HG03575 (cell line): Measurements from ENCODE around the gene TNRC18.
"Not testable (repeated sequence)": the region's sequence is repeated elsewhere in the genome, so short reads cannot be mapped to it uniquely, and the experiment has no call there.

ENCODE experiments used
- ATAC-seq: cut with Tn5 transposase; IDR thresholded peaks from one replicate; pipeline ENCODE4 v1.9.1; 2021; ENCODE audit not compliant: unreplicated experiment, insufficient number of reproducible peaks, low FRiP score; ENCODE audit errors: extremely low read depth

TNRC18 gene

GRCh38 chr7:5384618-5385017 is 39.0 kb downstream of the TNRC18 start:
- no peak for ATAC-seq

DNA sequence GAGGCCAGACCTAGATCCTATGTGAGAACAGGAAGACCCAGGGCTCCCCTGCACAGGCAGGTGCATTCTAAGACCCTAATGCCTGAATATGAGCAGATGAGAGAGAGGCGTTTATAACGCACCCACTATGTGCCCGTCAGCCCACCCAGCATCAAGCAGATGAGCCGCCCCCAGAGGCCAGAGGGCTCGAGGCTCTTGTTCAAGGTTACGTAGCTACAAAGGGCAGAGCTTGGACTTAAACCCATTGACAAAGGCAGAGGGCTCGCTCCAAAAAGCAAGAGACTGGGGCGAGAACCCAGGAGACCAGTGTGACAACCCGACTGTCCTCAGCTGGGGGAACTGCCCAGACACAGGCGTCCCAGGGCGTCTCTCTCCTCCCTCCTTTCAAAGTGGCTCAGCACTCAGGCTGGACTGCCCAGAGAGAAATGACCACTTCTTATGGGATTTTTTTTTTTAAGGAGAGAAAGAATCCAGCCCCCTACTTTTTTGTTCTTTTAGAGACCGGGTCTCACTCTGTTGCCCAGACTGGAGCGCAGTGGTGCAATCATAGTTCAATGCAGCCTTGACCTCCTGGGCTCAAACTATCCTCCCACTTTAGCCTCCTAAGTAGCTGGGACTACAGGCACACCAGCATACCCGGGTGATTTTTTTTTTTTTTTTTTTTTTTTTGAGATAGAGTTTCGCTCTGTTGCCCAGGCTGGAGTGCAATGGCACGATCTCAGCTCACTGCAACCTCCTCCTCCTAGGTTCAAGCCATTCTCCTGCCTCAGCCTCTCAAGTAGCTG is 40.1 kb downstream of the TNRC18 start:
- no peak for ATAC-seq

DNA sequence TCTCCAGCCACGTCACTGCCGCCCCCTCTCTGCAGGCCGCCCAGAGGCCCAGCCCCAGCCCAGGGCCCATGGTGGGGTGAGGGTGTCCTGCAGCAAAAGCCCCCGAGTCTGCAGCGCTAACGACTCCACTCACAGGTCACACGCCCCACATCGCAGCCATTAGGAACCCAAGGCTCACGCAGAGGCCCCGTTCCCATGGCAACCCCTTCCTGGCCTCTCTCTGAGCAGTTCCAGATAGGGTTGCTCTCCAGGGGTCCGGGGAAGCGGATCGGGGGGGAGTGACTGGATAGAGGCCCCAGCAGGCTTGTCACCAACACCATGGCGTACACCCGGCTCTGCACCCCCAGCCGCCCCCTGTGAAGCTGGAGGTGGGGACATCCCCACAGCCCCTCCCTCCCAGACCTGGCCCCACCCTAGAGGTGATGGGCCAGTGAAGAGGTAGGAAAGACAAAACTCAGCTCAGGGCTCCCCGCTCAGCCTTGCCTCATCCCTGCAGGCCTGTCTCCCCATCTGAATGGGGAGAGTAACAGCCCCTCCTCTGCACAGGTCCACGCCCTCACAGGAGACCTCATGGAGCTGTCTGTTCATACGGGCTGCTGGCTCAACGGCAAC is 41.2 kb downstream of the TNRC18 start:
- no peak for ATAC-seq

- no peak for ATAC-seq
Observed at GRCh38 chr7:5381071-5381772, 42.4 kb downstream of the TNRC18 start.

GRCh38 chr7:5380350-5381070 is 43.1 kb downstream of the TNRC18 start:
- ATAC-seq = no peak

DNA sequence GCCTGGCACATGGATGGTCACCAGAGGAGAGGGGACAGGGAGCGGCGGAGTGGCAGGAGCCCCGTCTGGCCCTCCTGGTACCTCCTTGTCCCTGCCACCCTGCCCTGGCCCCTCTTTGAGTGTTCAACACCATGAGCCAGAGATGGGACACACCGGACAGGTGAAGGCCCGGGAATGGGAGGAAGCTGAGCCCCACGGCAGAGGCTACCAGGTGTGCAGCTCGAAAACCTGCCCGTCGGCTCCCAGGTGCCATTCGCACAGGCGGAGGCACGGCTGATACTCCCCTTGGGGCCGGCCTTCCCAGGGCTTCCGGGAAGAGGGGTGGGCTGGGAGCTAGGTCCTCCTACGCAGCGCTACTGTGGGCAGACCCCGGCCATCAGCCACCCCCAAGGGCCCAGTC is 44.1 kb downstream of the TNRC18 start:
- no peak for ATAC-seq

GRCh38 chr7:5377816-5378215 is 45.8 kb downstream of the TNRC18 start:
- no peak for ATAC-seq

DNA sequence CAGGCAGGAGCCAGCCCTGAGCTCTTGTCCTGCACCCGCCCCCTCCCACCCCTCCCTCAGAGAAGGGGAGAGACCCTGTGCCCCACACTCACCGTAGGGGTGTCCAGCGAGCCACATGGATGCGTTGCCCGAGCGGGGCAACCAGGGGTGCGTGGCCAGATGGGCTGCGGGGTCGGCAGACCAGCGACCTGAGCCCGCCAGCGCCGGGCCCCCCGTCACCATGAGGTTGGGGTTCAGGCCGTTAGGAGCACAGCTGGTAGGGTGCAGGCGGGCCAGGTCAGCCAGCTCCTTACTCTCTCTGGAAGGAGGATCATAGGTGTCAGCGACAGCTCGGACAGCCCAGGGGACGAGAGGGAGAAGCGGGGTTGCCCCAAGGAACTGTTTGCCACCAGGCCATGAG is 46.4 kb downstream of the TNRC18 start:
- no peak for ATAC-seq

DNA sequence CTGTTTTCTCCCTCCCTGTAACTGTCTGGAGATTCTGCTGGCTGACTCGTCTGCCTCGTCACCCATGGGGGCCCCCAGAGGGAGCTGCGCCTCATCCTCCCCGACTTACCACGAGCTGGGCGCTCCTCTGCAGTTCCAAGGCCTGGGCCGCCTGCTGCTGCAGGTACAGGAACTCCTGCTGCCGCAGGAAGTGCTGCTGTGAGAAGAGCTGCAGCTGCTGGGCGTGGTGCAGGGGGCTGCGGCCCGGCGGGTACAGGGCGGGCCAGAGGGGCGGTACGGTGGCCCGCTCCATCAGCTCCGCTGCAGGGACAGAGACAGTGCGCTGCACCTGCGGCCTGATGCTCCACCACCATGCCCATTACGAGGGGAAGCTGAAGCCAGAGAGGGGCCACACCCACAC is 47.7 kb downstream of the TNRC18 start:
- ATAC-seq = no peak

GRCh38 chr7:5374464-5374863 is 49.2 kb downstream of the TNRC18 start:
- ATAC-seq = no peak

GRCh38 chr7:5373300-5373699 is 50.3 kb downstream of the TNRC18 start:
- ATAC-seq = no peak

GRCh38 chr7:5370454-5371353 is 52.9 kb downstream of the TNRC18 start:
- no peak for ATAC-seq

DNA sequence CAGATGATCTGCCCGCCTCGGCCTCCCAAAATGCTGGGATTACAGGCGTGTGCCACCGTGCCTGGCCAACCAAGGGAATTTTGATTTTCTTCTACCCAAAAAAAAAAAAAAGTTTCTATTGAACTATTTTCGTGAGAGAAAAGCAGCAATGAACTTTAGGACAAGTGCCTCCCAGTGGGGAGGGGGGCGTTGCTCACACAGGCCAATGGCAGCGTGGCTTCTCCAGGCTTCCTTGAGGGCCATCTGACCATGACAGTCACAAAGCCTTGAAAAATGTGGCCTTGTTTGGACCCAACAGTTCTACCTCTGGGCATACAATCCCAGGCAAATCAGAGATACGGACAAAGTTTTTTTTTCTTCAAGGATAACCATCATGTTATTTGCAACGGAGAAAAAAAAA is 56.0 kb downstream of the TNRC18 start:
- no peak for ATAC-seq

DNA sequence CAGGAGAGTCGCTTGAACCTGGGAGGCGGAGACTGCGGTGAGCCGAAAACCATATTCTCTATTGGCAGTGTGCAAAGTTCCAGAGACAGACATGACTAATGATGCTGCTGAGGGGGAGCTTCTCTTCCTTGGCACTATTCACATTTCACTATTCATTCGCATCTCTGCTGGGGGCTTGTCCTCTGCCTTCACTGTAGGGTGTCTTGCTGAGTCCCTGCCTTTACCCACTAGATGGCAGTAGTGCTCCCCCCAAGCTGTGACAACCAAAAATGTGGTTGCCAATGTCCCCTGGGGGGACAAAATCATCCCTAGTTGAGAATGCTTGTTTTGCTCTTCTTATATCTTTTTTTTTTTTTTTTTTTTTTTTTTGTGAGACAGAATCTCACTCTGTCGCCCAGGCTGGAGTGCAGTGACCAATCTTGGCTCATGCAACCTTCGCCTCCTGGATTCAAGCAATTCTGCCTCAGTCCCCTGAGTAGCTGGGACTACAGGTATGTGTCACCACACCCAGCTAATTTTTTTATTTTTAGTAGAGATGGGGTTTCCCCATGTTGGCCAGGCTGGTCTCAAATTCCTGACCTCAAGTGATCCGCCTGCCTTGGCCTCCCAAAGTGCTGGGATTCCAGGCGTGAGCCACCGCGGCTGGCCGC is 57.5 kb downstream of the TNRC18 start:
- not testable (repeated sequence) for ATAC-seq

GRCh38 chr7:5363729-5364128 is 59.9 kb downstream of the TNRC18 start:
- no peak for ATAC-seq

DNA sequence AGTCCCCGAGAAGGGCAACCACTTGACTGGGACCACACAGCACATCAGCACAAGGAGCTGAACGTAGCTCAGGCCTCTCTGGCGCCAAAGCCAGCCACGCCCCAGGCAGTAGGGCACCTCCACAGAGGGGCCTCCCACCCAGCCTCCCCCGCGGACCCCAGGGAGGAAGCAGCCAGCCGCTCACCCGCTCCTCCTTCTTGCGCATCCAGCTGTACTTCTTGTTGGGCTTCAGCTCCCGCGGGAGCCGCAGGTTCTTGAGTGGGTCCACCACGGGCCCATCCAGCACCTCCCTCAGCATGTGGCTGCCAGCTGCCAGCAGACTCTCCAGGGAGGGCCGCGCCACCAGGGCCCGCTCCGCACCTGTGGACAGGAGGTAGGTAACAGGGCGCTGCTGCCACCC is 61.2 kb downstream of the TNRC18 start:
- ATAC-seq = no peak

DNA sequence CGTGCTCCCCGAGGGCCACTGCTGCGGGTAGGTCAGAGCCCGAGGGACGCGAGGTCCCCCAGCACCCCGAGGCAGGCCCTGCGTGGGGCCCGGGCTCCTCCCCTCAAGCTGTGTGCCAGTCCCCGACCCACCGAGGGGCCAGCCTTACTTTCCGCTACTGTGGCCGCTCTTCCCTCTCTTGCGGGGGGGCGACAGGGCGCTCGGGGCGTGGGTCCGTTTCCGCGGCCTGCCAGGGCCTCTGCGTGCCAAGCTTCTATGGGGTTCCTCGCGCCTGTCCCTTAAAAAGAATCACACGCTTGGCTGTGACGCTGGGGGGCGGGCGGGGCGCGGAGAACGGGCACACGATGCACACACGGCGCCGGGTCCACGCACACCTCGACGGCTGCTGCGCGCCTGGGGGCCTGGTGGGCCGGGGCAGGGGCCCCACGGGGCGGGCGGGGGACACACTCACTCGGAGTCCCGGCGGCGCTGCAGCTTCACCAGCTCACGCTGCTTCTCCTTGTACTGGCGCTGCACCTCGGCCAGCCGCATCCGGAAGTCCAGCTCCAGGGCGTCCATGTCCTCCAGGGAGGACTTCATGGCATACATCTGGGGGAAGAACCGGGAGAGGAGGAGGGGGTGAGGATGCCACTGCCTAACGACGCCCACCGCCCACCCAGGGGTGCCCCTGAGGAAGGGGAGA is 62.0 kb downstream of the TNRC18 start:
- ATAC-seq = no peak

GRCh38 chr7:5360971-5361370 is 62.7 kb downstream of the TNRC18 start:
- ATAC-seq = no peak
